ENCODE data around the gene PRXL2B. TPM values are rescaled to one million over a fixed set of nuclear protein-coding genes. Genes with fewer than 3 reads are reported as not detected.

Gene PRXL2B
- total and polyA plus RNA-seq, 2 donors (not counting 1 experiment from before 2014, with no cell fraction given) = 11.7 to 13.8 TPM

- H4K20me1 ChIP-seq (ENCODE audit: control insufficient read depth, extremely low read depth, insufficient read depth, low read length) = no peaks in the 10 kb centered on the region
- H3K4me3 ChIP-seq (replicated peaks in 1 of 4; ENCODE audit: control extremely low read depth in 1 of 4, insufficient read depth in 1 of 4, low read depth in 3 of 4, low read length in 4 of 4) = no peak overlapping the region
- H3K4me1 ChIP-seq (ENCODE audit: control insufficient read depth, extremely low read depth, insufficient read depth, low read length) = peaks cover 5% of the 10 kb centered on the region
- no peak for DNase-seq (ENCODE audit: low read depth in 2 of 2)
- peaks cover 5% of the 10 kb centered on the region for H3K36me3 ChIP-seq (ENCODE audit: control insufficient read depth, insufficient read depth, low read length)
- H3K4me2 ChIP-seq (ENCODE audit: extremely low read depth, insufficient read depth, low read length) = no peak overlapping the region
- TF ChIP-seq, protein P1, sequence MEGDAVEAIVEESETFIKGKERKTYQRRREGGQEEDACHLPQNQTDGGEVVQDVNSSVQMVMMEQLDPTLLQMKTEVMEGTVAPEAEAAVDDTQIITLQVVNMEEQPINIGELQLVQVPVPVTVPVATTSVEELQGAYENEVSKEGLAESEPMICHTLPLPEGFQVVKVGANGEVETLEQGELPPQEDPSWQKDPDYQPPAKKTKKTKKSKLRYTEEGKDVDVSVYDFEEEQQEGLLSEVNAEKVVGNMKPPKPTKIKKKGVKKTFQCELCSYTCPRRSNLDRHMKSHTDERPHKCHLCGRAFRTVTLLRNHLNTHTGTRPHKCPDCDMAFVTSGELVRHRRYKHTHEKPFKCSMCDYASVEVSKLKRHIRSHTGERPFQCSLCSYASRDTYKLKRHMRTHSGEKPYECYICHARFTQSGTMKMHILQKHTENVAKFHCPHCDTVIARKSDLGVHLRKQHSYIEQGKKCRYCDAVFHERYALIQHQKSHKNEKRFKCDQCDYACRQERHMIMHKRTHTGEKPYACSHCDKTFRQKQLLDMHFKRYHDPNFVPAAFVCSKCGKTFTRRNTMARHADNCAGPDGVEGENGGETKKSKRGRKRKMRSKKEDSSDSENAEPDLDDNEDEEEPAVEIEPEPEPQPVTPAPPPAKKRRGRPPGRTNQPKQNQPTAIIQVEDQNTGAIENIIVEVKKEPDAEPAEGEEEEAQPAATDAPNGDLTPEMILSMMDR (conservative IDR thresholded peaks at IDR 0.05 in 1 of 2, IDR thresholded peaks at IDR 0.05 in 1 of 2; ENCODE audit: low read depth in 1 of 2, low read length in 2 of 2) = no peak
- TF ChIP-seq EZH2 (IDR thresholded peaks at IDR 0.05; ENCODE audit: low read length, missing control alignments) = no peak
- H2AFZ ChIP-seq (ENCODE audit: low read length) = no peak overlapping the region
- H3K79me2 ChIP-seq (ENCODE audit: control insufficient read depth, insufficient read depth, low read length) = no peaks in the 10 kb centered on the region
- no peak overlapping the region for H3K9ac ChIP-seq (ENCODE audit: insufficient read depth, low read length)
- no peaks in the 10 kb centered on the region for H3K27me3 ChIP-seq (ENCODE audit: control insufficient read depth, insufficient read depth, low read length)
- H3K9me3 ChIP-seq (ENCODE audit: control insufficient read depth, insufficient read depth, low read depth, low read length) = no peaks in the 10 kb centered on the region
- no peak overlapping the region for H3K27ac ChIP-seq (ENCODE audit: insufficient read depth, low read length)
Observed at GRCh38 chr1:2558420-2558819, 28.2 kb upstream of the PRXL2B start.

GRCh38 chr1:2558861-2559260, 27.7 kb upstream of the PRXL2B start:
- no peak overlapping the region for H2AFZ ChIP-seq (ENCODE audit: low read length)
- H3K9me3 ChIP-seq (ENCODE audit: control insufficient read depth, insufficient read depth, low read depth, low read length) = no peaks in the 10 kb centered on the region
- H3K27me3 ChIP-seq (ENCODE audit: control insufficient read depth, insufficient read depth, low read length) = no peaks in the 10 kb centered on the region
- H3K27ac ChIP-seq (ENCODE audit: insufficient read depth, low read length) = no peak overlapping the region
- no peaks in the 10 kb centered on the region for H3K79me2 ChIP-seq (ENCODE audit: control insufficient read depth, insufficient read depth, low read length)
- H3K36me3 ChIP-seq (ENCODE audit: control insufficient read depth, insufficient read depth, low read length) = peaks cover 5% of the 10 kb centered on the region
- no peak overlapping the region for H3K9ac ChIP-seq (ENCODE audit: insufficient read depth, low read length)
- H3K4me1 ChIP-seq (ENCODE audit: control insufficient read depth, extremely low read depth, insufficient read depth, low read length) = peaks cover 5% of the 10 kb centered on the region
- no peak overlapping the region for H3K4me3 ChIP-seq (replicated peaks in 1 of 4; ENCODE audit: control extremely low read depth in 1 of 4, insufficient read depth in 1 of 4, low read depth in 3 of 4, low read length in 4 of 4)
- no peak for TF ChIP-seq EZH2 (IDR thresholded peaks at IDR 0.05; ENCODE audit: low read length, missing control alignments)
- TF ChIP-seq, protein P1 (conservative IDR thresholded peaks at IDR 0.05 in 1 of 2, IDR thresholded peaks at IDR 0.05 in 1 of 2; ENCODE audit: low read depth in 1 of 2, low read length in 2 of 2) = no peak
- H3K4me2 ChIP-seq (ENCODE audit: extremely low read depth, insufficient read depth, low read length) = no peak overlapping the region
- DNase-seq (ENCODE audit: low read depth in 2 of 2) = no peak
- H4K20me1 ChIP-seq (ENCODE audit: control insufficient read depth, extremely low read depth, insufficient read depth, low read length) = no peaks in the 10 kb centered on the region

DNA sequence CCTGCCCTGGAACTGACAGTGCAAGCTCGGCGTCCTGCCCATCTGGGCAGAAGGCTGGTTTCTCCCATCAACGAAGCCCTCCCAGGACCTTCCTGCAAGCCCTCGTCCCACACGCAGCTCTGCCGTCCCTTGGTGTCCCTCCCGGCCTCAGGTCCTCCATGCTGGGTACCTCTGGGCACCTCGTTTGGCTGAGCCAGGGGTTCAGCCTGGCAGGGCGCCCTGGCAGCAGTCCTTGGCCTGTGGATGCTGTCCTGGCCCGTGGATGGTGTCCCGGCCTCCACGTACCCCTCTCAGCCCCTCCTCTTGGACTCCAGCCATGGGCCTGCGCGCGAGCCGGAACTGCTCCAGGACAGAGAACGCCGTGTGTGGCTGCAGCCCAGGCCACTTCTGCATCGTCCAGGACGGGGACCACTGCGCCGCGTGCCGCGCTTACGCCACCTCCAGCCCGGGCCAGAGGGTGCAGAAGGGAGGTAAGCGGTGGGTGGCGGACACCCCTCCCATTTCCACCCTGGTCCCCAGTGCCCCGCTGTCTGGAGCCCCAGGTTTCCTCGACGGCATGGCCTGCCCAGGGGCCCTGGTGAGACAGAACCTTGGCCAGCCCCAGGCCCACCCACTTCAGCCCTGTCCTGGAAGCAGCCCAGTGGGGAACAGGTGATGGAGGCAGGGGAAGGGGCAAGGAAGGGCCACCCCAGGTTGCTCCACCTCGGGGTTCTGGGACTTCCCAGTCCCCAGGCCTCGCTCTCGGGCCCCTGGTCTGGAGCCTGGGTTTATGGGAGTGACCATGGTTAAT, 26.9 kb upstream of the PRXL2B start:
- Histone ChIP-seq H2AFZ (ENCODE audit: low read length) (no peak overlapping the region), H3K9me3 (ENCODE audit: control insufficient read depth, insufficient read depth, low read depth, low read length) (no peaks in the 10 kb centered on the region), H3K4me1 (ENCODE audit: control insufficient read depth, extremely low read depth, insufficient read depth, low read length) (peaks cover 5% of the 10 kb centered on the region), H3K9ac (ENCODE audit: insufficient read depth, low read length) (no peak overlapping the region), H3K27me3 (ENCODE audit: control insufficient read depth, insufficient read depth, low read length) (no peaks in the 10 kb centered on the region), H3K4me3 (replicated peaks in 1 of 4; ENCODE audit: control extremely low read depth in 1 of 4, insufficient read depth in 1 of 4, low read depth in 3 of 4, low read length in 4 of 4) (no peak overlapping the region), H3K36me3 (ENCODE audit: control insufficient read depth, insufficient read depth, low read length) (peaks cover 5% of the 10 kb centered on the region), H4K20me1 (ENCODE audit: control insufficient read depth, extremely low read depth, insufficient read depth, low read length) (no peaks in the 10 kb centered on the region), H3K27ac (ENCODE audit: insufficient read depth, low read length) (no peak overlapping the region), H3K79me2 (ENCODE audit: control insufficient read depth, insufficient read depth, low read length) (no peaks in the 10 kb centered on the region), H3K4me2 (ENCODE audit: extremely low read depth, insufficient read depth, low read length) (no peak overlapping the region)
- no peak for DNase-seq (ENCODE audit: low read depth in 2 of 2)
- TF ChIP-seq EZH2 (IDR thresholded peaks at IDR 0.05; ENCODE audit: low read length, missing control alignments) = no peak
